Adrenal gland (tissue), 12 donors: ENCODE data around the gene CPNE9. TPM values are rescaled to one million over a fixed set of nuclear protein-coding genes. Genes with fewer than 3 reads are reported as not detected.

Source experiments
- DNase-seq, 7 donors: peaks; one replicate each; pipeline ENCODE4 v3.0.0-alpha.2; 2019 to 2020
- H3K27ac ChIP-seq, 5 donors: fragments of 200-600 bp; sonication (generic) in 4 of 5; 1 replicate in 3 of 5; 2 replicates in 2 of 5; pipeline versions ENCODE4 v1.5.1 to v1.8.0; 2016 to 2020; ENCODE audit warnings: mild to moderate bottlenecking in 1 of 5
- H3K27me3 ChIP-seq: fragments of 200-600 bp; 2 replicates; pipeline ENCODE4 v1.8.0; 2021
- H3K36me3 ChIP-seq, 2 donors: fragments of 200-600 bp; replicated peaks in 1 of 2; 1 replicate in 1 of 2; 2 replicates in 1 of 2; pipeline versions ENCODE4 v1.5.1 to v1.8.0; 2018 to 2022
- H3K4me1 ChIP-seq, 2 donors: fragments of 200-600 bp; replicated peaks in 1 of 2; 1 replicate in 1 of 2; 2 replicates in 1 of 2; pipeline versions ENCODE4 v1.5.1 to v1.8.0; 2018 to 2021
- H3K4me3 ChIP-seq, 4 donors: fragments of 200-600 bp; sonication (generic) in 3 of 4; one replicate each; pipeline ENCODE4 v1.5.1; 2016 to 2018
- H3K9me3 ChIP-seq, 3 donors: fragments of 200-600 bp; sonication (generic) in 1 of 3; replicated peaks in 1 of 3; 1 replicate in 2 of 3; 2 replicates in 1 of 3; pipeline versions ENCODE4 v1.5.1 to v1.8.0; 2016 to 2021
- CTCF ChIP-seq, 6 experiments: fragments of 450-650 bp in 4 of 6; fragments of 200-600 bp in 2 of 6; sonication (generic) in 1 of 6; IDR thresholded peaks; 1 replicate in 5 of 6; 2 replicates in 1 of 6; pipeline versions ENCODE4 v1.5.1 to v1.8.0; 2016 to 2021; ENCODE audit warnings: antibody characterized with exemption in 6 of 6, mild to moderate bottlenecking in 2 of 6, moderate library complexity in 1 of 6
- POLR2A ChIP-seq, 2 donors: fragments of 450-650 bp; IDR thresholded peaks; one replicate each; pipeline ENCODE4 v1.6.1; 2017; ENCODE audit warnings: antibody characterized with exemption in 2 of 2, mild to moderate bottlenecking in 2 of 2, moderate library complexity in 1 of 2
- WGBS, 4 donors: extraction: QIAGEN DNeasy Blood & Tissue Kit in 2 of 4; methylation state at CpG; one replicate each; pipeline versions ENCODE4 v1.1.5 to v1.1.7; 2013 to 2017; 5-methylcytosine and 5-hydroxymethylcytosine counted together
- intact Hi-C, 2 donors: fragments of 100-400 bp; cut with DNase I; formaldehyde crosslinking; loops; one replicate each; pipeline versions ENCODE4 v1.14.1 to v1.15.0; 2022 to 2023
- polyA plus RNA-seq, 3 donors: library from polyadenylated mRNA; stranded (reverse); fragments of 200-250 nt in 2 of 3; fragments of 350-450 nt in 1 of 3; fragmentation: Illumina TruSeq in 1 of 3; extraction: RNeasy Lipid Tissue Mini Kit (QIAGEN cat#74804) in 1 of 3; gene quantifications; one replicate each; pipeline ENCODE4 v1.2.3, GENCODE V29; 2013 to 2014
- total RNA-seq, 9 donors: library from RNA; depleted of rRNA in 4 of 9; stranded (reverse); fragments of >200 nt in 4 of 9; fragments of 120-200 nt in 1 of 9; fragmentation: NEBNext Ultra II Directional in 1 of 9; extraction: Animal tissue kit (Norgen Biotek cat#: 25700) in 1 of 9; gene quantifications; one replicate each; pipeline versions ENCODE4 v1.1.0 to v1.2.4, GENCODE V29; 2013 to 2023
- donor health status: healthy with polysubstance abuse.
- donor health status: Bipolar disorder and iron deficiency.
- donor health status: DM: yes; HTN: yes; CAD: no.
- donor health status: DM: no; HTN: no; CAD: no.
- donor health status: DM: no; HTN: no; CAD: no.
- donor health status: DM: yes; HTN: yes; CAD: no.

Gene CPNE9
- total and polyA plus RNA-seq, 12 donors: 0.11 to 9.2 (median 1.5) TPM; not detected in 1

DNA sequence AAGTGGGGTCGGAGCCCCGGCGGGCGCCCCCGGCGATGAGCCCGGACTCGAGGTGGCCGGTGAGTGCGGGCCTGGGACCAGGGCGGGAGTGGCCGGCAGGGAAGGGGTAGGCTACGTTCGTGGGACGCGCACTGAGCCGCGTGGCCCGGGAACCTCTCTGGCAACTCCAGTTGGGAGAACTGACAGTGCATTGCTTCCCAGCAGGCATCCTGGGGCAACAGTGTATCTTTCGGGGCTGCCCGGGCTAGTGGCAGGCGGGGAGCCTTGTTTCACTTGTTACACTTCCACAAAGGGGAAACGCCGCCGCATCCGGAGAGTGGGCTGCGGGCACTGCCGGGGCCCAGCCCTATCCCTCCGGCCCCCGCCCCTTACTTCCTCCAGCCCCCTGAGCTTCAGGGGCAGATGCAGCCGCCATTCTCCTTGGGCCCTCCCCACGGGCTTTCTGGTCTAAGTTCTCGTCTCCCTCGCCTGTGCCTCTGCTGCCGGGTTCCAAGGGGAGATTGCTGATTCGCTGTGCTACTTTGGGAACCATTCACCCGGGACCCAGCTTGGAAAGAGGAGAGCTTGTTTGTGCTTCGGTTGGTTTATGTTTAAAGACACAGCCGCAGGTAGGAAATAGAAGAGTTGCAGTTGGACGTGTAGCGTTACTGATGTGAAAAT, 28.6 kb downstream of the CPNE9 start:
- DNase-seq: peak in 5 of 7 donors; percentile 33 to 64 (median 49)
- intact Hi-C loops: no loop called here
- 1 to 5% (median 1%) methylated on average over 8 to 41 of the region's 41 CpGs for WGBS, 4 donors
- Histone ChIP-seq H3K4me3 (peak overlapping the region; percentile 53 to 95 (median 85)), H3K9me3 (no peaks in the 10 kb centered on the region), H3K4me1 (peaks cover 12 to 33% of the 10 kb centered on the region in 2 donors), H3K36me3 (peaks cover 0 to 23% of the 10 kb centered on the region in 2 donors), H3K27me3 (no peaks in the 10 kb centered on the region), H3K27ac (peak overlapping the region; percentile 58 to 99 (median 98))
- TF ChIP-seq POLR2A (IDR thresholded peaks at IDR 0.05): no peak
- TF ChIP-seq CTCF (IDR thresholded peaks at IDR 0.05): no peak

DNA sequence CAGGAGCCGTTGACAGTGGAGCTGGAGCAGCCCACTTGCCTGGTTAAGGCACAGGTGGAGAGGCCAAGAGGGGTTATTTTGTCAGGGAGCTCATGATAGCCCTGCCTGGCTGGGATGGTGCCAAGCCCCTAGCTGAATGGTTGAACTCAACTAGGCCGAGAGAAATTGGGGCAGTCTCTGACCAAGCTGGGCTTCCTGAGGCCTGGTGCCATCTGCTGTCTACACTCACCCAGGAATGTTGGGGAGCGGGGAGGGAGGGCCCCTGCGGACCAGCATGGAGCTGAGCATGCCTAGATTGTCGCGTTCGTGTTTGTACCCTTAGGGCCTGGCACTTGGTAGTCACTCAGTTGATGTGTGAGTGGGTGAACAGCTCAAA, 29.1 kb downstream of the CPNE9 start:
- TF ChIP-seq POLR2A (IDR thresholded peaks at IDR 0.05): no peak
- TF ChIP-seq CTCF (IDR thresholded peaks at IDR 0.05): no peak
- Histone ChIP-seq H3K27me3 (no peaks in the 10 kb centered on the region), H3K4me3 (peak overlapping the region in 2 of 4 donors; percentile 76 to 95), H3K9me3 (no peaks in the 10 kb centered on the region), H3K27ac (peak overlapping the region in 2 of 5 donors; percentile 8 to 91), H3K4me1 (peaks cover 12 to 36% of the 10 kb centered on the region in 2 donors), H3K36me3 (peaks cover 0 to 28% of the 10 kb centered on the region in 2 donors)
- peak in 2 of 7 donors; percentile 23 to 36 for DNase-seq
- intact Hi-C loops: no loop called here
- 30 to 53% (median 35%) methylated on average over 7 of the region's 7 CpGs for WGBS, 4 donors

- no peak overlapping the region for H3K4me3 ChIP-seq
- DNase-seq: peak in 2 of 7 donors; percentile 29 to 46
- TF ChIP-seq CTCF (IDR thresholded peaks at IDR 0.05) (no peak), POLR2A (IDR thresholded peaks at IDR 0.05) (no peak)
- peaks cover 12 to 34% of the 10 kb centered on the region in 2 donors for H3K4me1 ChIP-seq
- intact Hi-C loops: no loop called here
- no peaks in the 10 kb centered on the region for H3K27me3 ChIP-seq
- peak overlapping the region in 1 of 5 donors; percentile 31 for H3K27ac ChIP-seq
- WGBS, 4 donors: 38 to 54% (median 49%) methylated on average over 2 of the region's 2 CpGs
- H3K9me3 ChIP-seq: no peaks in the 10 kb centered on the region
- peaks cover 0 to 69% of the 10 kb centered on the region in 2 donors for H3K36me3 ChIP-seq
Measured at GRCh38 chr3:9736831-9737230, 33.2 kb downstream of the CPNE9 start.

GRCh38 chr3:9739181-9739580, 35.5 kb downstream of the CPNE9 start:
- no peak overlapping the region for H3K4me3 ChIP-seq
- H3K36me3 ChIP-seq: peaks cover 0 to 90% of the 10 kb centered on the region in 2 donors
- WGBS, 4 donors: 89 to 96% (median 93%) methylated on average over 9 to 15 of the region's 15 CpGs
- no peak overlapping the region for H3K27ac ChIP-seq
- intact Hi-C loops: no loop called here
- no peak for TF ChIP-seq POLR2A (IDR thresholded peaks at IDR 0.05)
- no peak for TF ChIP-seq CTCF (IDR thresholded peaks at IDR 0.05)
- H3K4me1 ChIP-seq: peaks cover 0 to 17% of the 10 kb centered on the region in 2 donors
- H3K9me3 ChIP-seq: no peaks in the 10 kb centered on the region
- DNase-seq: no peak
- no peaks in the 10 kb centered on the region for H3K27me3 ChIP-seq
